Lower lobe of right lung (tissue), 2 donors: ENCODE data around the gene ZSWIM5. TPM values are rescaled to one million over a fixed set of nuclear protein-coding genes. Genes with fewer than 3 reads are reported as not detected.
"Not testable (repeated sequence)": the region's sequence is repeated elsewhere in the genome, so short reads cannot be mapped to it uniquely, and the experiment has no call there.

Source experiments
- ATAC-seq, 2 donors: fragments of 200-7000 bp; cut with Tn5 transposase; one replicate each; pipeline ENCODE4 v1.9.1; 2020 to 2022; ENCODE audit warnings: mild to moderate bottlenecking in 2 of 2, moderate library complexity in 2 of 2
- DNase-seq: peaks from one replicate; pipeline ENCODE4 v3.0.0-alpha.2; 2020
- H3K27ac ChIP-seq: fragments of 200-600 bp; one replicate; pipeline ENCODE4 v1.8.0; 2022
- H3K27me3 ChIP-seq: fragments of 200-600 bp; one replicate; pipeline ENCODE4 v1.8.0; 2022; ENCODE audit warnings: low read depth
- H3K36me3 ChIP-seq: fragments of 200-600 bp; one replicate; pipeline ENCODE4 v1.8.0; 2022; ENCODE audit warnings: mild to moderate bottlenecking
- H3K4me1 ChIP-seq: fragments of 200-600 bp; one replicate; pipeline ENCODE4 v1.8.0; 2022
- H3K4me3 ChIP-seq: fragments of 200-600 bp; one replicate; pipeline ENCODE4 v1.8.0; 2022; ENCODE audit warnings: mild to moderate bottlenecking
- H3K9me3 ChIP-seq: fragments of 200-600 bp; one replicate; pipeline ENCODE4 v1.8.0; 2022
- intact Hi-C: fragments of 100-400 bp; cut with DNase I; formaldehyde crosslinking; loops from one replicate; pipeline ENCODE4 v1.11.0; 2022
- total RNA-seq: library from RNA; stranded (reverse); fragmentation: NEBNext Ultra II Directional; extraction: Animal tissue kit (Norgen Biotek cat#: 25700); gene quantifications from one replicate; pipeline ENCODE4 v1.2.1, GENCODE V29; 2021
- TF ChIP-seq, protein P1 (sequence below): fragments of 200-600 bp; IDR thresholded peaks from one replicate; pipeline ENCODE4 v1.8.0; 2022; ENCODE audit warnings: antibody characterized with exemption, mild to moderate bottlenecking
- donor health status: DM: no; HTN: yes; CAD: no; lungs with severe emphysema.

ZSWIM5 gene
- total RNA-seq, 1 donor from 2014 or later, result 3.6 TPM

- H3K27me3 ChIP-seq, result no peaks in the 10 kb centered on the region
- TF ChIP-seq, protein P1, sequence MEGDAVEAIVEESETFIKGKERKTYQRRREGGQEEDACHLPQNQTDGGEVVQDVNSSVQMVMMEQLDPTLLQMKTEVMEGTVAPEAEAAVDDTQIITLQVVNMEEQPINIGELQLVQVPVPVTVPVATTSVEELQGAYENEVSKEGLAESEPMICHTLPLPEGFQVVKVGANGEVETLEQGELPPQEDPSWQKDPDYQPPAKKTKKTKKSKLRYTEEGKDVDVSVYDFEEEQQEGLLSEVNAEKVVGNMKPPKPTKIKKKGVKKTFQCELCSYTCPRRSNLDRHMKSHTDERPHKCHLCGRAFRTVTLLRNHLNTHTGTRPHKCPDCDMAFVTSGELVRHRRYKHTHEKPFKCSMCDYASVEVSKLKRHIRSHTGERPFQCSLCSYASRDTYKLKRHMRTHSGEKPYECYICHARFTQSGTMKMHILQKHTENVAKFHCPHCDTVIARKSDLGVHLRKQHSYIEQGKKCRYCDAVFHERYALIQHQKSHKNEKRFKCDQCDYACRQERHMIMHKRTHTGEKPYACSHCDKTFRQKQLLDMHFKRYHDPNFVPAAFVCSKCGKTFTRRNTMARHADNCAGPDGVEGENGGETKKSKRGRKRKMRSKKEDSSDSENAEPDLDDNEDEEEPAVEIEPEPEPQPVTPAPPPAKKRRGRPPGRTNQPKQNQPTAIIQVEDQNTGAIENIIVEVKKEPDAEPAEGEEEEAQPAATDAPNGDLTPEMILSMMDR, result no peak
- no peaks in the 10 kb centered on the region for H3K36me3 ChIP-seq
- DNase-seq (no peak), ATAC-seq (no peak)
- H3K27ac ChIP-seq, result no peak overlapping the region
- no peaks in the 10 kb centered on the region for H3K9me3 ChIP-seq
- H3K4me1 ChIP-seq, result peaks cover 20% of the 10 kb centered on the region
- H3K4me3 ChIP-seq, result no peak overlapping the region
- intact Hi-C loops, result no loop called here
Observed at GRCh38 chr1:45200435-45200834, 6.0 kb downstream of the ZSWIM5 start.

DNA sequence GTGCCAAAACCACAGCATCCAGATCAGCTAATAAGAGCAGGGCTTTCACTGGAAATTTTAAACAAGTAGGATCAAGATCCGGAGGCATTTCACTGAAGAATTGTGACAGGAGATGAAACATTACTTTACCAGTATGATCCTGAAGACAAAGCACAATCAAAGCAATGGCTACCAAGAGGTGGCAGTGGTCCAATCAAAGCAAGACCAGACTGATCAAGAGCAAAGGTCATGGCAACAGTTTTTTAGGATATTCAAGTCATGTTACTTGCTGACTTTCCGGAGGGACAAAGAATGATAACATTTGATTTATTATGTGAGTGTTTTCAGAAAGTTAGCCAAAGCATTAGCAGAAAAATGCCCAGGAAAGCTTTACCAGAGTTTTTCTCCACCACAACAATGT lies 8.2 kb downstream of the ZSWIM5 start:
- intact Hi-C loops, result no loop called here
- DNase-seq (no peak), ATAC-seq (no peak)
- Histone ChIP-seq H3K36me3 (no peaks in the 10 kb centered on the region), H3K27ac (no peak overlapping the region), H3K9me3 (no peaks in the 10 kb centered on the region), H3K4me1 (no peaks in the 10 kb centered on the region), H3K4me3 (no peak overlapping the region), H3K27me3 (no peaks in the 10 kb centered on the region)
- TF ChIP-seq, protein P1, result no peak

DNA sequence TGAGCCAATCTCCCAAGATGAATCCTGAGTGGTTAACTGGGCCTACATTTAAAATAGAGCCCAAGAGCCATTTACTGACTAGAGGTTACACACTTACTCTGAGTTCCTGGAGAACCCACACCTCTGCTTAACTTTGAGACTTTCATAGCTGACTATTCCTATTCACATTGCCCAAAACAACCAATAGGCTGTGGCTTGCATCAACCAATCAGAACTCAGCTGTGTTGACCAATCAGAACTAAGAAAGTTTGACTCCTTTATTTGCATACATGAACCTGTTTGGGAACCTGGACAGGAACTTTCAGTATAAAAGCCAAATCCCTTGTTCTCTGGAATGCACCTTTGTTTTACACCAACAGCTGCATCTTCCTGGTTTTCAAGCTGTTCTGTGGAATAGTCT lies 9.5 kb downstream of the ZSWIM5 start:
- H3K27ac ChIP-seq, result no peak overlapping the region
- intact Hi-C loops, result no loop called here
- ATAC-seq, result no peak
- no peaks in the 10 kb centered on the region for H3K9me3 ChIP-seq
- no peaks in the 10 kb centered on the region for H3K27me3 ChIP-seq
- TF ChIP-seq, protein P1, result no peak
- no peak overlapping the region for H3K4me3 ChIP-seq
- H3K36me3 ChIP-seq, result no peaks in the 10 kb centered on the region
- H3K4me1 ChIP-seq, result no peaks in the 10 kb centered on the region
- DNase-seq, result no peak

GRCh38 chr1:45191418-45191783 lies 15.0 kb downstream of the ZSWIM5 start:
- Histone ChIP-seq H3K27me3 (no peaks in the 10 kb centered on the region), H3K27ac (no peak overlapping the region), H3K4me3 (no peak overlapping the region), H3K36me3 (no peaks in the 10 kb centered on the region), H3K9me3 (no peaks in the 10 kb centered on the region), H3K4me1 (no peaks in the 10 kb centered on the region)
- TF ChIP-seq, protein P1, result no peak
- ATAC-seq (no peak), DNase-seq (no peak)
- intact Hi-C loops, result no loop called here

DNA sequence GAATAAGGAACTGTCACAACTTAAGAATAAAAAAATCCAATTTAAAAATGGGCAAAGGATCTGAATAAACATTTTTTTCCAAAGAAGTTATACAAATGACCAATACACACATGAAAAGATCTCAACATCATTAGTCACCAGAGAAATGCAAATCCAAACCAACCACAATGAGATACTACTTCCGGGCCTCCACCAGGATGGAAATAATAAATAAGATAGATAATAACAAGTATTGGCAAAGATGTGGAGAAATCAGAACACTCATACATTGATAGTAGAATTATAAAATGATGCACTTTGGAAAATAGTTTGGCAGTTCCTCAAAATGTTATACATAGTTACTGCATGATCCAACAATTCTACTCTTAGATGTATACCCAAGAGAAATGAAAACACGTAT lies 18.7 kb downstream of the ZSWIM5 start:
- no peak overlapping the region for H3K4me3 ChIP-seq
- TF ChIP-seq, protein P1, result no peak
- DNase-seq (no peak), ATAC-seq (no peak)
- no peaks in the 10 kb centered on the region for H3K36me3 ChIP-seq
- no peaks in the 10 kb centered on the region for H3K4me1 ChIP-seq
- H3K27me3 ChIP-seq, result no peaks in the 10 kb centered on the region
- intact Hi-C loops, result no loop called here
- H3K27ac ChIP-seq, result no peak overlapping the region
- H3K9me3 ChIP-seq, result no peaks in the 10 kb centered on the region

- intact Hi-C loops, H3K27ac ChIP-seq, H3K4me3 ChIP-seq, DNase-seq, H3K4me1 ChIP-seq, H3K36me3 ChIP-seq, H3K27me3 ChIP-seq, H3K9me3 ChIP-seq, ATAC-seq: not testable (repeated sequence)
Observed at GRCh38 chr1:45179918-45180519, 26.4 kb downstream of the ZSWIM5 start.
